DMS53 treated with DMSO at 0.1 percent for 48 hours (cell line): ENCODE measurements around the gene TIMM10B.

Experiments
- DNase-seq: peaks from one replicate; lab custom pipeline; 2025; ENCODE audit not compliant: unreplicated experiment; lab: John Stamatoyannopoulos, UW

Gene TIMM10B

GRCh38 chr11:6481012-6481923 lies at the start of gene TIMM10B, which contains the start of gene ARFIP2:
Gene TIMM10B (plus strand): TSS chr11:6481501. CDS start chr11:6481517, 16 bp downstream.
Gene ARFIP2 (minus strand): TSS chr11:6481331. CDS start chr11:6480421, 910 bp downstream.
- peak; percentile 92 for DNase-seq

- no peak for DNase-seq
Observed at GRCh38 chr11:6431861-6432260, 49.4 kb upstream of the TIMM10B start.

GRCh38 chr11:6433998-6434660 lies 47.2 kb upstream of the TIMM10B start:
- DNase-seq: peak; percentile 63

GRCh38 chr11:6437423-6437822 lies 43.9 kb upstream of the TIMM10B start:
- no peak for DNase-seq

GRCh38 chr11:6437993-6438392 lies 43.3 kb upstream of the TIMM10B start:
- no peak for DNase-seq

- DNase-seq: peak; percentile 70
Observed at GRCh38 chr11:6438979-6439571, 42.2 kb upstream of the TIMM10B start.

GRCh38 chr11:6440906-6441358 lies 40.4 kb upstream of the TIMM10B start, which contains the start of gene HPX:
Gene HPX (minus strand): TSS chr11:6440987. CDS start chr11:6440963, 24 bp downstream.
- DNase-seq: no peak

GRCh38 chr11:6442441-6442840 lies 38.9 kb upstream of the TIMM10B start:
- DNase-seq: no peak

- DNase-seq: peak; percentile 25
Observed at GRCh38 chr11:6443269-6444003, 37.9 kb upstream of the TIMM10B start.

GRCh38 chr11:6448574-6448973 lies 32.7 kb upstream of the TIMM10B start:
- DNase-seq: no peak

- no peak for DNase-seq
Observed at GRCh38 chr11:6452219-6452618, 29.1 kb upstream of the TIMM10B start.

- DNase-seq: no peak
Observed at GRCh38 chr11:6453152-6453551, 28.1 kb upstream of the TIMM10B start.

GRCh38 chr11:6455070-6455469 lies 26.2 kb upstream of the TIMM10B start:
- DNase-seq: peak; percentile 21

- DNase-seq: no peak
Observed at GRCh38 chr11:6456361-6457073, 24.8 kb upstream of the TIMM10B start.

GRCh38 chr11:6457581-6458320 lies 23.6 kb upstream of the TIMM10B start:
- no peak for DNase-seq

- DNase-seq: no peak
Observed at GRCh38 chr11:6458352-6459098, 22.8 kb upstream of the TIMM10B start.

GRCh38 chr11:6459099-6459450 lies 22.2 kb upstream of the TIMM10B start:
- DNase-seq: no peak

- DNase-seq: no peak
Observed at GRCh38 chr11:6468712-6469495, 12.4 kb upstream of the TIMM10B start.
